K562 (cell line): ENCODE results near the gene ZNF782. TPM values are rescaled to one million over a fixed set of nuclear protein-coding genes. Genes with fewer than 3 reads are reported as not detected.

Experiments
- ARID3A ChIP-seq: IDR thresholded peaks from 2 replicates; pipeline ENCODE4 v1.6.1; 2012; ENCODE audit warnings: low read depth, low read length, improper control_type of control experiment, borderline replicate concordance
- ARID4B ChIP-seq: sonication (generic); formaldehyde crosslinking; IDR thresholded peaks from 2 replicates; pipeline ENCODE4 v1.8.0; 2022; ENCODE audit warnings: mild to moderate bottlenecking, missing genetic modification reagents
- CCNT2 ChIP-seq: IDR thresholded peaks from 2 replicates; pipeline ENCODE4 v1.6.1; 2011; ENCODE audit warnings: borderline replicate concordance, low read depth, mild to moderate bottlenecking, moderate library complexity, mixed read lengths, low read length; ENCODE audit not compliant: insufficient read length; ENCODE audit errors: extremely low read depth
- CEBPG ChIP-seq, 3 experiments: fragments of 200-800 bp in 1 of 3; sonication (Bioruptor generic) in 1 of 3; sonication (generic) in 1 of 3; formaldehyde crosslinking in 1 of 3; IDR thresholded peaks in 2 of 3; conservative IDR thresholded peaks in 1 of 3; 2 replicates each; pipeline versions ENCODE4 v1.6.1 to v1.8.0; 2016 to 2022; ENCODE audit warnings: missing compliant biosample characterization in 2 of 3, missing genetic modification characterization in 2 of 3, mild to moderate bottlenecking in 1 of 3, missing genetic modification reagents in 1 of 3
- CHD1 ChIP-seq: fragments of 200-600 bp; sonication (generic); IDR thresholded peaks from one replicate; pipeline ENCODE4 v1.6.1; 2012; ENCODE audit warnings: mild to moderate bottlenecking, moderate library complexity, low read length, inconsistent platforms
- ELK1 ChIP-seq: sonication (generic); formaldehyde crosslinking; IDR thresholded peaks from 2 replicates; pipeline ENCODE4 v1.8.1; 2022; ENCODE audit warnings: missing genetic modification reagents
- HCFC1 ChIP-seq: IDR thresholded peaks from 2 replicates; pipeline ENCODE4 v1.6.1; 2012; ENCODE audit warnings: low read depth, low read length, improper control_type of control experiment
- HNRNPL ChIP-seq: fragments of 200-400 bp; formaldehyde crosslinking; IDR thresholded peaks from 2 replicates; pipeline ENCODE4 v1.6.1; 2017; ENCODE audit warnings: low read depth, mild to moderate bottlenecking, low read length
- IRF1 ChIP-seq: sonication (generic); formaldehyde crosslinking; IDR thresholded peaks from 2 replicates; pipeline ENCODE4 v1.8.0; 2022; ENCODE audit warnings: missing genetic modification reagents, mild to moderate bottlenecking, borderline replicate concordance
- JUNB ChIP-seq: fragments of 450-650 bp; formaldehyde crosslinking; conservative IDR thresholded peaks from 2 replicates; pipeline ENCODE4 v1.4.0; 2020; ENCODE audit warnings: mild to moderate bottlenecking
- PRDM10 ChIP-seq: fragments of 450-650 bp; IDR thresholded peaks from 2 replicates; pipeline ENCODE4 v1.6.1; 2018; ENCODE audit not compliant: partially characterized antibody
- RBM34 ChIP-seq: fragments of 200-400 bp; formaldehyde crosslinking; IDR thresholded peaks from 2 replicates; pipeline ENCODE4 v1.6.1; 2018; ENCODE audit warnings: low read length, borderline replicate concordance; ENCODE audit not compliant: insufficient read depth
- ZNF143 ChIP-seq: sonication (generic); formaldehyde crosslinking; IDR thresholded peaks from 2 replicates; pipeline ENCODE4 v1.9.0; 2022; ENCODE audit warnings: mild to moderate bottlenecking, missing genetic modification reagents
- polyA plus RNA-seq, 8 experiments: library from polyadenylated mRNA; depleted of rRNA in 4 of 8; stranded (reverse) in 5 of 8; unstranded in 3 of 8; fragments of >200 nt; fragmentation: Nextera tagmentation in 2 of 8; fragmentation: Illumina TruSeq in 1 of 8; extraction: Ambion mirVana in 2 of 8; extraction: Trizol in 1 of 8; gene quantifications; 2 replicates each; pipeline versions ENCODE4 v1.2.1 to v1.2.3, GENCODE V29; 2011 to 2014; ENCODE audit warnings: inconsistent platforms in 1 of 8, missing spikeins in 1 of 8
- total RNA-seq, 7 experiments: library from RNA; depleted of rRNA in 6 of 7; stranded (reverse); fragments of >200 nt in 6 of 7; fragmentation: Illumina TruSeq in 2 of 7; extraction: Trizol in 2 of 7; gene quantifications; 2 replicates each; pipeline versions ENCODE4 v1.2.1 to v1.2.3, GENCODE V29; 2011 to 2021; ENCODE audit warnings: low replicate concordance in 1 of 7

ZNF782 gene
- total and polyA plus RNA-seq, 9 of the 15 experiments (the other 6 are each of a cell fraction or from before 2014, with no cell fraction given) = 0.38 to 8.8 (median 4.5) TPM

GRCh38 chr9:96853781-96854650 lies at the start of gene ZNF782 (continued):
- peak; percentile 91 for TF ChIP-seq ZNF143 (CRISPR knock-in tag)
- no peak for TF ChIP-seq CEBPG (CRISPR knock-in tag; IDR thresholded peaks at IDR 0.05)
- no peak for TF ChIP-seq CEBPG (tag; conservative IDR thresholded peaks at IDR 0.05 in 1 of 2, IDR thresholded peaks at IDR 0.05 in 1 of 2)
- TF ChIP-seq CHD1 = peak; percentile 78
- TF ChIP-seq CCNT2 = no peak
- TF ChIP-seq RBM34 = no peak
- no peak for TF ChIP-seq JUNB (CRISPR knock-in tag)
- TF ChIP-seq ARID3A = no peak
- TF ChIP-seq HNRNPL = no peak
- no peak for TF ChIP-seq ELK1
- peak; percentile 92 for TF ChIP-seq HCFC1
- peak; percentile 80 for TF ChIP-seq PRDM10
- no peak for TF ChIP-seq ARID4B
- no peak for TF ChIP-seq IRF1 (CRISPR knock-in tag)
